ENCODE data around the gene LBX1.

Gene LBX1

DNA sequence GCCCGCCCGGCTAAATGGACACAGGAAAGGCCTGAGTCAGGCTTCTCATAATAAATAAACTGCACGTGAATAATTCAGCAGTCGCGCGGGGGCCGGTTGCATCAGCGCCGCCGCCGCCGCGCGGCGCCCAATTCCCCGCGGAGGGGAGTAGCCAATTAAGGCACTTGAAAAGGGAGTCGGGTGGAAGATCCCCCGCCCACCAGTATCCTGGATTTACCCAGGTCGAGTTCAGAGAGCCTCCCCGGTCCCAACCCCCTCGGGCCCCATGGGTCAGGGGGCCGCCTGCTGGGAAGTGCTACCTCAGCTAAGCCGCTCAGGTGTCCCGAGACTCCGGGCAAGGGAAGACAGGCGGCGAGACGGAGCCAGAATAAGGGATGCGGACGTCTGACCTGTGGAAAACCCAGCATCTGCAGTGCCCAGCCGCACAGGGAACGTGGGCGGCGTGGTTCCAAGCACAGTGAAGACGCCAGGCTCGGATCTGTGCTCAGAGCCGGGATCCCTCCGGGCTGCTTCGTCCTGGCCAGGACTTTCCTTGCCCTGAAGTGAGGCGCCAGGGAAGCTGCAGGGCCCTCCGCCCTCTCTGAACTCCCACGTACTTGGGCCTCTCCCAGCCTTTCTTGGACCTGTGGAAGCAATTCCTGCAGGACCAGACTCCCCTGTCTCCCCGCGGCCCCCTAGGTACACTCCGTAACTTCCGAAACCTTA, 7.3 kb upstream of the LBX1 start:
- no peak overlapping the region for H3K4me3 ChIP-seq (ENCODE audit: low read length)
- no peak for DNase-seq (ENCODE audit: low read depth)
- TF ChIP-seq, protein P1, sequence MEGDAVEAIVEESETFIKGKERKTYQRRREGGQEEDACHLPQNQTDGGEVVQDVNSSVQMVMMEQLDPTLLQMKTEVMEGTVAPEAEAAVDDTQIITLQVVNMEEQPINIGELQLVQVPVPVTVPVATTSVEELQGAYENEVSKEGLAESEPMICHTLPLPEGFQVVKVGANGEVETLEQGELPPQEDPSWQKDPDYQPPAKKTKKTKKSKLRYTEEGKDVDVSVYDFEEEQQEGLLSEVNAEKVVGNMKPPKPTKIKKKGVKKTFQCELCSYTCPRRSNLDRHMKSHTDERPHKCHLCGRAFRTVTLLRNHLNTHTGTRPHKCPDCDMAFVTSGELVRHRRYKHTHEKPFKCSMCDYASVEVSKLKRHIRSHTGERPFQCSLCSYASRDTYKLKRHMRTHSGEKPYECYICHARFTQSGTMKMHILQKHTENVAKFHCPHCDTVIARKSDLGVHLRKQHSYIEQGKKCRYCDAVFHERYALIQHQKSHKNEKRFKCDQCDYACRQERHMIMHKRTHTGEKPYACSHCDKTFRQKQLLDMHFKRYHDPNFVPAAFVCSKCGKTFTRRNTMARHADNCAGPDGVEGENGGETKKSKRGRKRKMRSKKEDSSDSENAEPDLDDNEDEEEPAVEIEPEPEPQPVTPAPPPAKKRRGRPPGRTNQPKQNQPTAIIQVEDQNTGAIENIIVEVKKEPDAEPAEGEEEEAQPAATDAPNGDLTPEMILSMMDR (IDR thresholded peaks at IDR 0.05; ENCODE audit: insufficient read depth, low read depth, low read length, missing control alignments), result no peak

DNA sequence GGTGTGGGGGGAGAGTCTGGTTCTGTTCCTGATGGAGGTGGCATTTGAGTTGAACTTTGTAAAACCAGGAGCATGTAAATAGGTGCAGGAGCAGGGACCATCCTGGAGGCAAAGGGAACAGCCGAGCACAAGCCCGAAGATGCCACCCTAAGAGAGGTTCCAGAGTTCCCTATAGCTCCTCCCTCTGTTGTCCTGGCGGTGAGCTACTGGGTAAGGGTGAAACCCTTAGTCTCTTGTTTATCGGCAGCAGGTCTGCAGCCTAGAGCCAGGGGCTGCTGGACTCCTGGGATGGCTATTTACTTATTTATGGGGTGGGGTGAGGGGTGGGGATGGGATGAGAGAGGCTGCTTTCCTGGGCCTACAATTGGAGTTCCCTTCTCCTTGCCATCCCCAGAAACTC, 6.5 kb upstream of the LBX1 start:
- TF ChIP-seq, protein P1 (IDR thresholded peaks at IDR 0.05; ENCODE audit: insufficient read depth, low read depth, low read length, missing control alignments), result no peak
- no peak overlapping the region for H3K4me3 ChIP-seq (ENCODE audit: low read length)
- DNase-seq (ENCODE audit: low read depth), result no peak

DNA sequence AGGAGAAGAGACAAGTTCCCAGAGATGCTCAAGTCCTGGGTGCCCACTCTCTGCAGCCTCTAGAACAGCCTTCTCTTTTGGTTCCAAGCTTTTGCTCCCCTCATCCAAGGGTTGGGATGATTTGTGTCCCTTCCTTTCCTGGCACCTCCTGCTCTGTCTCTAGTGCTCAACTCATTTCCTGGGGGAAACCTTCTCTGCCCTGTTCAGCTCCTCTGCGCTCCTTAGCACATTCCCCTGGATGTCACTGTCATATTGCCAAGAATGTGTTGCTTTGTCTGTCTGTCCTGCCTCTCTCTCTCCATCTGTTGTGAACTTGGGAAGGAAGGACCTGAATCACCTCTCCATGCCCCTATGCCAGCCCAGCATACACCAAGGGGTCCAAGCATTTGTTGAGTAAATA, 5.1 kb upstream of the LBX1 start:
- TF ChIP-seq, protein P1 (IDR thresholded peaks at IDR 0.05; ENCODE audit: insufficient read depth, low read depth, low read length, missing control alignments), result no peak
- H3K4me3 ChIP-seq (ENCODE audit: low read length), result no peak overlapping the region
- DNase-seq (ENCODE audit: low read depth), result no peak

DNA sequence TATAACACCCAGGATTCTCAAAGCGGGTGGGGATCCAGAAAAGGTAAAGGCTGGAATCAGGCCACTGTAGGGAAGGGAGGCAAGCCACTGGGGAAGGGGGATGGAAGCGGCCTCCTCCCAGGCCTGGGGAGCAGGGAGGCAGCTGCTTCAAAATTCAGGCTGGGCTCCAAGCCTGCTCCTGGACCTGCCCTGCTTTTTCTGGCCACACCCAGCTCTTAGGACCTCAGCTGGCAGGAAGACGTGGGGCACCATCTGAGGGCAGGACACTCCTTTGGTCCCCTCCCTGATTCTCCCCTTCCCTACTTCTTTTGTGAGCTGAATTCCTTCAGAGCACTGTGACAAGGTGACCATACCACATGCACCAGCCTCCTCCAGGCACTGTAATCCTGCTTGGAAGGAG, 4.6 kb upstream of the LBX1 start:
- TF ChIP-seq, protein P1 (IDR thresholded peaks at IDR 0.05; ENCODE audit: insufficient read depth, low read depth, low read length, missing control alignments), result no peak
- DNase-seq (ENCODE audit: low read depth), result no peak
- H3K4me3 ChIP-seq (ENCODE audit: low read length), result no peak overlapping the region

GRCh38 chr10:101233443-101233842, 4.2 kb upstream of the LBX1 start:
- H3K4me3 ChIP-seq (ENCODE audit: low read length), result no peak overlapping the region
- TF ChIP-seq, protein P1 (IDR thresholded peaks at IDR 0.05; ENCODE audit: insufficient read depth, low read depth, low read length, missing control alignments), result no peak
- no peak for DNase-seq (ENCODE audit: low read depth)

GRCh38 chr10:101231912-101232689, 2.8 kb upstream of the LBX1 start:
- no peak overlapping the region for H3K4me3 ChIP-seq (ENCODE audit: low read length)
- no peak for DNase-seq (ENCODE audit: low read depth)
- TF ChIP-seq, protein P1 (IDR thresholded peaks at IDR 0.05; ENCODE audit: insufficient read depth, low read depth, low read length, missing control alignments), result no peak
